Peyer's patch (tissue), 4 donors: ENCODE data around the gene ZNF787. TPM values are rescaled to one million over a fixed set of nuclear protein-coding genes. Genes with fewer than 3 reads are reported as not detected.
A peak's percentile ranks its signal among the peaks of the same experiment; 100 is the strongest.

ENCODE experiments used
- DNase-seq, 3 donors: peaks; one replicate each; pipeline ENCODE4 v3.0.0-alpha.2; 2017 to 2019
- H3K27ac ChIP-seq, 4 donors: fragments of 200-600 bp; sonication (generic); one replicate each; pipeline ENCODE4 v1.5.1; 2016 to 2019
- H3K27me3 ChIP-seq, 2 donors: fragments of 200-600 bp; sonication (generic); one replicate each; pipeline ENCODE4 v1.5.1; 2019
- H3K36me3 ChIP-seq, 3 donors: fragments of 200-600 bp; sonication (generic); one replicate each; pipeline ENCODE4 v1.5.1; 2016 to 2019
- H3K4me1 ChIP-seq, 4 donors: fragments of 200-600 bp; sonication (generic); one replicate each; pipeline ENCODE4 v1.5.1; 2016 to 2019
- H3K4me3 ChIP-seq, 4 donors: fragments of 200-600 bp; sonication (generic); 1 replicate in 3 of 4; 2 replicates in 1 of 4; pipeline ENCODE4 v1.5.1; 2016 to 2019; ENCODE audit warnings: mild to moderate bottlenecking in 1 of 4
- H3K9me3 ChIP-seq, 4 donors: fragments of 200-600 bp; sonication (generic); one replicate each; pipeline ENCODE4 v1.5.1; 2016 to 2019; ENCODE audit warnings: mild to moderate bottlenecking in 1 of 4
- POLR2A ChIP-seq, 2 donors: fragments of 450-650 bp; IDR thresholded peaks; one replicate each; pipeline ENCODE4 v1.5.1; 2017; ENCODE audit warnings: antibody characterized with exemption in 2 of 2, mild to moderate bottlenecking in 2 of 2, moderate library complexity in 2 of 2
- total RNA-seq, 4 donors: library from RNA; depleted of rRNA; stranded (reverse); fragments of >200 nt; gene quantifications; one replicate each; pipeline ENCODE4 v1.1.0, GENCODE V29; 2016
- TF ChIP-seq, protein P1 (sequence below), 6 experiments: fragments of 450-650 bp in 4 of 6; fragments of 200-600 bp in 2 of 6; sonication (generic) in 1 of 6; IDR thresholded peaks; one replicate each; pipeline ENCODE4 v1.5.1; 2017 to 2019; ENCODE audit warnings: antibody characterized with exemption in 6 of 6, mild to moderate bottlenecking in 3 of 6, moderate library complexity in 1 of 6

Gene ZNF787
- total RNA-seq, 4 donors from 2014 or later: 19.0 to 42.1 (median 26.9) TPM

DNA sequence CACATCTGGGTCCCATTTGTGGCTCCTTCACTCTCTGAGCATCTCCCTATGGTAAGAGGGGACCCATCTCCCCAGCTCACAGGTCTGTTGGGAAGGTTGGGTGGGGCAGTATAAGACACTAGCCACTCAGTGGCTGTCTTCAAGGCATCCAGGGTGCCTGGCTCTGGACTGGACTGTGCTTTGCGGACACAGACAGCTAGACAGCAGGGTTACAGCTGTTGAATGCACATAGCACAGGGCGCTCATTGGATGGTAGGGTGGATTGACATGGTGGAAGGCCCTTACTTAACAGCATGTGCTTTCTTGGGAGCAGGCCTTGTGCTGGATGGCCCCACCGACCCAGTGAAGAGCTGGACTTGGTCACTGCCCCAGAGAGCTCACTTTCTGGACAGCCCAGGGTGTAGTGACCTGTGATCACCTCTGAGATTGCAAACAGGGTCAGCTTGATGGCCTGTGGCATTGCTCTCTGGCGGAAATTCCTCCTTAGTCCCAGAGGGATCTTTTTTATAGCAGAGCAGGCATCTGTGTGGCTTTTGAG is 21.9 kb upstream of the ZNF787 start:
- Histone ChIP-seq H3K4me1 (peaks cover 0 to 23% (median 2%) of the 10 kb centered on the region in 4 donors), H3K4me3 (peak overlapping the region in 1 of 4 donors; percentile 69), H3K27me3 (no peaks in the 10 kb centered on the region), H3K9me3 (no peaks in the 10 kb centered on the region), H3K27ac (peak overlapping the region in 2 of 4 donors; percentile 84 to 86), H3K36me3 (peaks cover 0 to 14% (median 0%) of the 10 kb centered on the region in 3 donors)
- DNase-seq: no peak
- TF ChIP-seq, protein P1, sequence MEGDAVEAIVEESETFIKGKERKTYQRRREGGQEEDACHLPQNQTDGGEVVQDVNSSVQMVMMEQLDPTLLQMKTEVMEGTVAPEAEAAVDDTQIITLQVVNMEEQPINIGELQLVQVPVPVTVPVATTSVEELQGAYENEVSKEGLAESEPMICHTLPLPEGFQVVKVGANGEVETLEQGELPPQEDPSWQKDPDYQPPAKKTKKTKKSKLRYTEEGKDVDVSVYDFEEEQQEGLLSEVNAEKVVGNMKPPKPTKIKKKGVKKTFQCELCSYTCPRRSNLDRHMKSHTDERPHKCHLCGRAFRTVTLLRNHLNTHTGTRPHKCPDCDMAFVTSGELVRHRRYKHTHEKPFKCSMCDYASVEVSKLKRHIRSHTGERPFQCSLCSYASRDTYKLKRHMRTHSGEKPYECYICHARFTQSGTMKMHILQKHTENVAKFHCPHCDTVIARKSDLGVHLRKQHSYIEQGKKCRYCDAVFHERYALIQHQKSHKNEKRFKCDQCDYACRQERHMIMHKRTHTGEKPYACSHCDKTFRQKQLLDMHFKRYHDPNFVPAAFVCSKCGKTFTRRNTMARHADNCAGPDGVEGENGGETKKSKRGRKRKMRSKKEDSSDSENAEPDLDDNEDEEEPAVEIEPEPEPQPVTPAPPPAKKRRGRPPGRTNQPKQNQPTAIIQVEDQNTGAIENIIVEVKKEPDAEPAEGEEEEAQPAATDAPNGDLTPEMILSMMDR (IDR thresholded peaks at IDR 0.05): no peak
- no peak for TF ChIP-seq POLR2A (IDR thresholded peaks at IDR 0.05)

DNA sequence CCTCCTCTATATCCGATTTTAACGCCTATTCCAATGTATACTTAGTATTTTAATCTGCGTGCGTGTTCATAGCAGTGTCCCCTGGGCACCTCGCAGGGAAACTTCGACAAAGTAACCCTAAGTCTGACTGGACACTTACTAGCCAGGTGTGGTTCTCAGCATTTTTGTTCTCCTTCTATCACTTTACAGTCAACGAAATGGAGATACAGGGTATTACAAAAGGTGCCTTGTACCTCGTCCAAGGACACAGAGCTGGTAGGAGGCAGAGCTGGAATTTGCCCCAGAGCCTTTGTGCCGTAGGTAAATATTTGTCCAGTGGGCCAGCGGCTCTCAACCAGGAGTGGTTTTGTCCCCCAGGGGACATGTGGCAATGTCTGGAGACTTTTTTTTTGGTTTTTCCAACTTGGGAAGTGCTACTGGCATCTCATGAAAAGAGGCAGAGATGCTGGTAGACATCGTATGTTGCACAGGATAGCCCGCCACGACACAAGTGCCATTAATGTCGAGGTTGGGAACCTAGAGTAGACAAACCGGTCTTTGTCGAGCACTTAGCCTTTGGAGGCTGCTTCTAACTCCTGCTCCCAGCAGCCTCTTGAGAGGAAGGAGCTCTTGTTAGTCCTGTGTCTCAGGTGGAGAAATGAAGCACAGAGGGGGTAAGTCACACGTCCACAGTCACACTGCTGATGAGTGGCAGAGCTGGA is 21.1 kb upstream of the ZNF787 start:
- peak overlapping the region; percentile 67 to 86 (median 83) for H3K27ac ChIP-seq
- peaks cover 0 to 23% (median 2%) of the 10 kb centered on the region in 4 donors for H3K4me1 ChIP-seq
- H3K9me3 ChIP-seq: no peaks in the 10 kb centered on the region
- H3K36me3 ChIP-seq: peaks cover 0 to 7% (median 0%) of the 10 kb centered on the region in 3 donors
- no peaks in the 10 kb centered on the region for H3K27me3 ChIP-seq
- peak in 1 of 2 donors; percentile 32 for TF ChIP-seq POLR2A (IDR thresholded peaks at IDR 0.05)
- TF ChIP-seq, protein P1 (IDR thresholded peaks at IDR 0.05): no peak
- DNase-seq: peak in 1 of 3 donors; percentile 68
- H3K4me3 ChIP-seq: peak overlapping the region in 3 of 4 donors; percentile 50 to 71 (median 69)

DNA sequence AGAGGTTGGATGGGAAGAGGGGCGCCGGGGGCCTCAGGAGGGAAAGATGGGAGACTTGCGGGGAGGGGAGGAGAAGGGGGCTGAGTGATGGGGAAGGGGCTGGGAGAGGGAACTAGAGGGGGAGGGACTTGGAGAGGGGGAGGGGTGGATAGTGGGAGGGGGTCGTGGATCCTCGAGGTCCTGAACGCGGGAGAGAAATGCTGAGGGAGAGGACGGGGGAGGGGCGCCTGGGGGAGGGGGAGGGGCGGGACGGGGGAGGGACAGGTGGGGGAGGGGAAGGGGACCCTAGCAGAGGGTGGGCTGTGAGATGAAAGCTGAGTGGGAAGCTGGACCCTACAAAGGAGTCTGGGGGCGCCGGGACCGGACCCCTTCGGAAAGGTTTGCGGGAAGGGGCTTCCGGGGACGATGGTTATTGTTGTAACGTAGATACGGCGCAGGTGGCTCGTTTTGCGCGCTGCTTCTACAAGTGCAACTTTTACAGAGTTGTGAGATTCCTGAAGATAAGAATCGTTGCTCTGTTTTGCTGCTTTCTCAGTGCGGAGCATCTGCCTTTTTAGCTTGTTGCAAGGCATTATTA is 20.4 kb upstream of the ZNF787 start:
- no peaks in the 10 kb centered on the region for H3K27me3 ChIP-seq
- H3K27ac ChIP-seq: peak overlapping the region; percentile 67 to 86 (median 83)
- H3K9me3 ChIP-seq: no peaks in the 10 kb centered on the region
- peaks cover 0 to 23% (median 2%) of the 10 kb centered on the region in 4 donors for H3K4me1 ChIP-seq
- peak overlapping the region; percentile 50 to 71 (median 62) for H3K4me3 ChIP-seq
- H3K36me3 ChIP-seq: no peaks in the 10 kb centered on the region
- DNase-seq: peak in 1 of 3 donors; percentile 41
- TF ChIP-seq, protein P1 (IDR thresholded peaks at IDR 0.05): no peak
- TF ChIP-seq POLR2A (IDR thresholded peaks at IDR 0.05): no peak

DNA sequence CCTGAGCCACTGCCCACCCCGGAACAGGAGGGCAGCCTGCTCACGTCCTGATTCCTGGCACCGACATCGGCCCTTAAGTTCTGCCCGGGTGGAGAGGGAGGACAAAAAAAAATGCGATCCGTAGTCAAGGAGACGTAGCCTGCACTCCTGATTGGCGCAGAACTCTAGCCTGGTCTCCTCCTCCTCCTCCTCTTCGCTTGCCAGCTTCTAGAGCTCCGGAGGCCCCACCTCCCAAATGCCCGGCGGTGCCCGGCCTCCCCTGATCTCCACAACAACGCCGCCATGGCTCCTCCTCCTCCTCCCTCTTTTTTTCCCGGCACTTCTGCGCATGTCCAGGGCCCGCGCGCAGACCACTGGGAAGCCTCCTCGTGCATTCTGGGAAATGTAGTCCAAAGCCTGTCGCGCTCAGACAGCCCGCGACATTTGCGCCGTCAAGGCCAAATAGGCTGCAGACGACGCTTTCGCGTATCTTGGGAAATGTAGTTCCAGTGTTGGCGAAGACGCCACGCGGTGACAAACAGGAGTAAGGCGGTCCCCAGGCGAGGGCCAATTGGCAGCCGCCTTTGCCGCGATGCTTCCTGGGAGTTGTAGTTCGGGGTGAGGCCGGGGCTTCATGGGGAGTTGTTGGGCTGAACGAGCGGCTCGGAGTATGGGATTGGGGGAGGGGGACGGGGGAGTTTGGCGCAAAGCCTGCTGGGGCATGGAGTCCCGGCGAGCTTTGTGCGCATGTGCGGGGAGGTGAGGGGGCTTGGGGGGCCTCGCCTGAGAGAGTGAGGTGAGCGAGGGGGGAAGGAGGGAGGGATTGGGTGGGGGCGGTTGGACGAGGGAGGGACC is 19.7 kb upstream of the ZNF787 start, which contains the start of gene ZNF444:
Gene ZNF444 (plus strand): TSS at position 705 of the 834 bp plus-strand sequence. CDS start 5,625 bp downstream, outside the sequence.
- Histone ChIP-seq H3K4me1 (peaks cover 0 to 23% (median 2%) of the 10 kb centered on the region in 4 donors), H3K27ac (peak within 1 kb of the TSS; percentile 67 to 86 (median 83)), H3K9me3 (no peaks in the 10 kb centered on the region), H3K4me3 (peak within 1 kb of the TSS; percentile 50 to 71 (median 62)), H3K27me3 (no peaks in the 10 kb centered on the region), H3K36me3 (no peaks in the 10 kb centered on the region)
- peak; percentile 98 to 100 (median 99) for DNase-seq
- TF ChIP-seq, protein P1 (IDR thresholded peaks at IDR 0.05): no peak
- peak in 1 of 2 donors; percentile 32 for TF ChIP-seq POLR2A (IDR thresholded peaks at IDR 0.05)
